ENCODE measurements around the gene FBLN2. TPM values are rescaled to one million over a fixed set of nuclear protein-coding genes. Genes with fewer than 3 reads are reported as not detected.

The FBLN2 gene
- total RNA-seq, 1 donor = 54.6 TPM

GRCh38 chr3:13674538-13675185 lies 125.7 kb downstream of the FBLN2 start:
- no peak for TF ChIP-seq CTCF (IDR thresholded peaks at IDR 0.05; ENCODE audit: extremely low read depth, low read depth, low read length)
- no peak for DNase-seq (ENCODE audit: insufficient read length, low spot score, missing footprints)
- no peaks in the 10 kb centered on the region for H3K9me3 ChIP-seq (ENCODE audit: low read depth, low read length)
- H4K20me1 ChIP-seq (ENCODE audit: insufficient read depth, low read length) = no peaks in the 10 kb centered on the region
- no peak overlapping the region for H2AFZ ChIP-seq (ENCODE audit: low read length)
- no peak overlapping the region for H3K4me2 ChIP-seq (ENCODE audit: insufficient read depth, low read length)
- no peak overlapping the region for H3K4me3 ChIP-seq (ENCODE audit: insufficient read depth, low read length)
- no peaks in the 10 kb centered on the region for H3K27me3 ChIP-seq (ENCODE audit: insufficient read depth, low read length)
- H3K4me1 ChIP-seq (ENCODE audit: insufficient read depth, low read length) = no peaks in the 10 kb centered on the region
- H3K27ac ChIP-seq (ENCODE audit: low read depth, low read length) = no peak overlapping the region
- H3K36me3 ChIP-seq (ENCODE audit: insufficient read depth, low read length) = no peaks in the 10 kb centered on the region
- no peaks in the 10 kb centered on the region for H3K79me2 ChIP-seq (ENCODE audit: insufficient read depth, low read length)

GRCh38 chr3:13676356-13677017 lies 127.6 kb downstream of the FBLN2 start:
- Histone ChIP-seq H3K9me3 (ENCODE audit: low read depth, low read length) (no peaks in the 10 kb centered on the region), H4K20me1 (ENCODE audit: insufficient read depth, low read length) (no peaks in the 10 kb centered on the region), H3K4me1 (ENCODE audit: insufficient read depth, low read length) (no peaks in the 10 kb centered on the region), H3K4me3 (ENCODE audit: insufficient read depth, low read length) (no peak overlapping the region), H2AFZ (ENCODE audit: low read length) (no peak overlapping the region), H3K36me3 (ENCODE audit: insufficient read depth, low read length) (no peaks in the 10 kb centered on the region), H3K27ac (ENCODE audit: low read depth, low read length) (no peak overlapping the region), H3K4me2 (ENCODE audit: insufficient read depth, low read length) (no peak overlapping the region), H3K79me2 (ENCODE audit: insufficient read depth, low read length) (no peaks in the 10 kb centered on the region), H3K27me3 (ENCODE audit: insufficient read depth, low read length) (no peaks in the 10 kb centered on the region)
- DNase-seq (ENCODE audit: insufficient read length, low spot score, missing footprints) = no peak
- no peak for TF ChIP-seq CTCF (IDR thresholded peaks at IDR 0.05; ENCODE audit: extremely low read depth, low read depth, low read length)

GRCh38 chr3:13677272-13677671 lies 128.3 kb downstream of the FBLN2 start:
- Histone ChIP-seq H3K4me1 (ENCODE audit: insufficient read depth, low read length) (no peaks in the 10 kb centered on the region), H2AFZ (ENCODE audit: low read length) (no peak overlapping the region), H3K4me3 (ENCODE audit: insufficient read depth, low read length) (no peak overlapping the region), H3K9me3 (ENCODE audit: low read depth, low read length) (no peaks in the 10 kb centered on the region), H3K4me2 (ENCODE audit: insufficient read depth, low read length) (no peak overlapping the region), H3K36me3 (ENCODE audit: insufficient read depth, low read length) (no peaks in the 10 kb centered on the region), H3K79me2 (ENCODE audit: insufficient read depth, low read length) (no peaks in the 10 kb centered on the region), H3K27ac (ENCODE audit: low read depth, low read length) (no peak overlapping the region), H4K20me1 (ENCODE audit: insufficient read depth, low read length) (no peaks in the 10 kb centered on the region), H3K27me3 (ENCODE audit: insufficient read depth, low read length) (no peaks in the 10 kb centered on the region)
- TF ChIP-seq CTCF (IDR thresholded peaks at IDR 0.05; ENCODE audit: extremely low read depth, low read depth, low read length) = no peak
- DNase-seq (ENCODE audit: insufficient read length, low spot score, missing footprints) = no peak

- Histone ChIP-seq H3K79me2 (ENCODE audit: insufficient read depth, low read length) (no peaks in the 10 kb centered on the region), H3K4me3 (ENCODE audit: insufficient read depth, low read length) (no peak overlapping the region), H3K36me3 (ENCODE audit: insufficient read depth, low read length) (no peaks in the 10 kb centered on the region), H3K4me2 (ENCODE audit: insufficient read depth, low read length) (no peak overlapping the region), H2AFZ (ENCODE audit: low read length) (no peak overlapping the region), H3K9me3 (ENCODE audit: low read depth, low read length) (no peaks in the 10 kb centered on the region), H3K4me1 (ENCODE audit: insufficient read depth, low read length) (no peaks in the 10 kb centered on the region), H4K20me1 (ENCODE audit: insufficient read depth, low read length) (no peaks in the 10 kb centered on the region), H3K27me3 (ENCODE audit: insufficient read depth, low read length) (no peaks in the 10 kb centered on the region), H3K27ac (ENCODE audit: low read depth, low read length) (no peak overlapping the region)
- no peak for DNase-seq (ENCODE audit: insufficient read length, low spot score, missing footprints)
- TF ChIP-seq CTCF (IDR thresholded peaks at IDR 0.05; ENCODE audit: extremely low read depth, low read depth, low read length) = no peak
These were observed 133.0 kb downstream of the FBLN2 start for GRCh38 chr3:13681931-13682330.

Measured in osteoblast (primary cell).